Fibroblast of skin of left quadriceps (primary cell): ENCODE data around the gene ADGRL3.
"Not testable (repeated sequence)": the region's sequence is repeated elsewhere in the genome, so short reads cannot be mapped to it uniquely, and the experiment has no call there.

Source experiments
- DNase-seq, 2 experiments: peaks; one replicate each; pipeline ENCODE4 v3.0.0-alpha.2; 2013; ENCODE audit warnings: low read depth in 2 of 2

Gene ADGRL3

DNA sequence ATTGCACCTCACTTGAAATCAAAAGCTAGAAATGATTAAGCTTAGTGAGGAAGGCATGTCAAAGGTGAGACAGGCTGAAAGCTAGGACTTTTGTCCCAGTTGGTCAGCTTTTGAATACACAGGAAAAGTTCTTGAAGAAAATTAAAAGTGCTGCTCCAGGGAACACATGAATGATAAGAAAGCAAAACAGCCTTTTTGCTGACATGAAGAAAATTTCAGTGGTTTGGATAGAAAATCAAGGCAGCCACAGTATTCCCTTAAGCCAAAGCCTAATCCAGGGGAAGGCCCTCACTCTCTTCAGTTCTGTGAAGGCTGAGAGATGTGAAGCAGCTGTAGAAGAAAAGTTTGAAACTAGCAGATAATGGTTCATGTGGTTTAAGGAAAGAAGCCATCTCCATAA lies 150.8 kb downstream of the ADGRL3 start:
- no peak for DNase-seq

DNA sequence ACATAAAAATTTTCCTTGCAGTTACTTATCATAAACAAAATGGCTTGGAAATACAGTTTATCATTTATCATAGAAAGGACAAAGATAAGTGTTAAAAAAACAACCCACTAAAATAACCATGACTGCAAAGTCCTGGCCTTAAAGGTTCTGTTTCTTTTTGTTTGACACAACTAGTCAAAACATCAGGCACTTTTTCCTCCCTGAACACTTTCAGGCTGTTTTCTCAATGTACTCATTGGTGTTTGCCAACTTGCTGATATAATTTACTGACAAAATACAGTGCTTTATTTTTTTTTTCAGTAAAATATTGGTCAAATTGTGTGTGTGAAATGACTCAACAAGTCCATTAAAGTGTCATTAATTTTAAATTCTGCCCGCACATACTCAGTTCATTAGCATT lies 156.6 kb downstream of the ADGRL3 start:
- no peak for DNase-seq

DNA sequence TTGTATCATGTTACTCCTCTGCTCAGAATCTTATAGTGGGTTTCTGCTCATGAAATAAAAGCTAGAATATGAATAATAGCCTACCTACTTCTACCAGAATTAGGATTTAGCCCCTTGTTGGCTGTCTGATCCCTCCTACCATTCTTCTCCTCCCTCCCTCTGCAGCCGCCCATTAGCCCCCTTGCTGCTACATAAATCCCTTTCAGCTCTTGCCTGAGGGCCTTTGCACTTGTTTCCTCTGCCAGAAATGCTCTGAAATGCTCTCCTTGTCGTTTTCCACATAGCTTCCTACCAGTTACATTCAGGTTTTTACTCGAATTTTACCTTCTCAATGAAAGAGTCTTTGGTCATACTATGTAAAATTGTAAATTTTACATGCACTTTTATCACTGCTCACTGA lies 159.2 kb downstream of the ADGRL3 start:
- no peak for DNase-seq

GRCh38 chr4:61372817-61373216 lies 172.7 kb downstream of the ADGRL3 start:
- DNase-seq, result not testable (repeated sequence)

DNA sequence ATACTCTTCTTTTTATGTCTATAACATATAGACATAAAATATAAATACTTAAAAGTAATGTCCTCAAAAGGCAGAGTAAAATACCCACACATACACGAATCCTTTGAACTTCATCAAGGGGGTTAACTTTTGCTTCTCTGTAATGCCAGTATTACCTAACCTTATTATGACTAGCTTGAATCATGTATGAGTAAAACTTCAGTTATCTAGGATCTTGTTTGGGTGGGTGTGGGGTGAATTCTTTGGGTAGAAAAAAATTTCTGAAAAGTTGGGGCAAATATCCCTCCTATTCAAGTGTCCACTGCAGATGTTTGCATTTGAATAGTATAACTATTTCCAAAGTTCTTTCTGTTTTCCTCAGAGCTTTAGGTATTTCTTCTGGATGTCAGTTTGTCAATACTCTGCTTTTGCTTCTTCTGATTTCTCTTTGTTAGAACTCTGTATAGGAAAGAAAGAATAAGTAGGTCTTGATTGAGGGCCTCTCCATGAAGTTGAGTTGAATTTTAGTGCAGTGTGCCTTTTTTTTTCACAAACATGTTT lies 173.8 kb downstream of the ADGRL3 start:
- DNase-seq, result peak; percentile 17 to 20

DNA sequence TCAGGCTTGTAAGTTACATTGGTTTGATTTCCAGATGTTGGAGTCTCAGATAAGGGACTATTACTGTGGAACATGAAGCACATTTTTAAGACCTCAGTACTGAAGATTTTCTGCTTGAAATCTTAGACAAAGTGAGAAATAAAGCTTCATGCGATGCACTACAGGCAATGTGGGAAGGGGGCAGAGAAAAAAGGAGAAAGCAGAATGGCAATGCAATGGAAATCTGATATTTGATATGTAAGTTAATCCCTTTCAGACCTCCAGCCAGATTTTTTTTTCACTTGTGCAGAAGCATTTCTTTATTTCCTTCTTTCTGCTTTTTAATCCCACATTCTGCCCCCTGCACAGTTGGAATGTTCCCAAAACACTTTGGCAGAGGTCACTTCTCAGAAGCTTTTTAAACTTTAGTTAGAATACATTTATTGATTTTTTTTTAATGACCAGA lies 174.3 kb downstream of the ADGRL3 start:
- DNase-seq, result peak; percentile 26 to 32

DNA sequence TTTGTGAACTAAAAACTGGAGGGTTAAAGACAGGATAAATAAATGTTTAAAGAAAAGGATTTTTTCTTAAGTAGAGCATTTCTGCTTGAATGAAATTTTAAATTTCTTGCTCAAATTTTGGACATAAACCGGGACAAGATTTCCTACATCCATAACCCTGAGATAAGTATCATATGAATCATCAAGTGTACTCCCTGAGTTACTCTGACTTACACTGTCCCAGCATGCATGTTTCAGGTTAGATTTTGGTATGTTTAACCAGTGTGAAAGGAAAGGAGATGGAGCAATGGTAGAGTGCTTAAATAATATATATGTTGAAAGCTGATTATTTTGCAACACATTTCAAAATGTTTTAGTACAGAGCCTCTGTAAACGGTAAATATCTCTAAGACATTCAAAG lies 175.2 kb downstream of the ADGRL3 start:
- DNase-seq, result peak; percentile 6 to 8

GRCh38 chr4:61376301-61376700 lies 176.2 kb downstream of the ADGRL3 start:
- DNase-seq, result no peak

GRCh38 chr4:61379406-61379805 lies 179.3 kb downstream of the ADGRL3 start:
- no peak for DNase-seq

DNA sequence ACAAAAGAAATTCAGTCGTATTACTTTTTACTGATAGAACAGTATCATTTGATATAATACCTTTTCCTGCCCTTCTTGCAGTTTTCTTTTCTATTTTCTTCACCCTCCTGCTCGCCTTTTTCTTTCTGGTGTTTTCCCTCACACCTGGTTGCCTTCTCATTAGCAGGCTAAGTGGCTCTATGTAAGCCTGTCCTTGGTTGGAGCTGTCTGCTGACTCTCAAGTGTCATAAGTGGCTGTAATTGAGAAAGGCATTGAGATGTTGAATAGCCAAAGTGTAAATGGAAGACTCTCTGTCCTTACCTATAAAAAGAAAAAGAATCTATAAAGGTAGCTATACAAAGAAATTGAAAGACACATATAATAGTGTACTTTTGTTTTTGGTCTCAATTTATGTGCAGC lies 180.7 kb downstream of the ADGRL3 start:
- DNase-seq, result no peak

DNA sequence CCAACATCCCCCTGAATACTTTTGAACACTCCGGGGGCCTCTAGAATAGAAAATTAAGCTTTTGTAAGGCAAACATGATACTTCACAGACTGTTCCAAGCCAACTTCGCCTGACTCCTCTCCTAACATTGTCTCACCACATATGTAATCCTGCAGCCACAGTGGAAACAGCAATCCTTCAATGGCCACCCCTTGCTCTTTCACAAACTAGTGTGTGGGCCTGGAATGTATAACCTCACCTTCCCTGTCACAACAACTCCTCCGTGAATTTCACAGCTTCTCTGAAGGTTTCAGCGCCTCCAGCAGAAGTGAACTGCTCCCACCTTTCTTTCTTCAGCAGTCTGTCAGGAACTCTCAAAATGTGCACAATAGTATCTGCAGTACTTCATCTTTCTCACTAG lies 185.1 kb downstream of the ADGRL3 start:
- no peak for DNase-seq

DNA sequence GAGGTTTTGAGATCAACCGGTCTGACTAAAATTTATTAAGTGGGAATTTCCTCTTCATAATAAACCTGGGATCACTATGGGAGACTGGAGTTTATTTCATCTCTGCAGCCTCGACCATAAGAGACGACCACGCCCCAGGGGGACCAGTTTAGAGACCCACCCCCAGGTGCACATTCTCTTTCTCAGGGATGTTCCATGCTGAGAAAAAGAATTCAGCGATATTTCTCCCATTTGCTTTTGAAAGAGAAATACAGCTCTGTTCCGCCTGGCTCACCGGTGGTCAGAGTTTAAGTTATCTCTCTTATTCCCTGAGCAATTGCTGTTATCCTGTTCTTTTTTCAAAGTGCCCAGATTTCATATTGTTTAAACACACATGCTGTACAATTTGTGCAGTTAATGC lies 187.2 kb downstream of the ADGRL3 start:
- not testable (repeated sequence) for DNase-seq

DNA sequence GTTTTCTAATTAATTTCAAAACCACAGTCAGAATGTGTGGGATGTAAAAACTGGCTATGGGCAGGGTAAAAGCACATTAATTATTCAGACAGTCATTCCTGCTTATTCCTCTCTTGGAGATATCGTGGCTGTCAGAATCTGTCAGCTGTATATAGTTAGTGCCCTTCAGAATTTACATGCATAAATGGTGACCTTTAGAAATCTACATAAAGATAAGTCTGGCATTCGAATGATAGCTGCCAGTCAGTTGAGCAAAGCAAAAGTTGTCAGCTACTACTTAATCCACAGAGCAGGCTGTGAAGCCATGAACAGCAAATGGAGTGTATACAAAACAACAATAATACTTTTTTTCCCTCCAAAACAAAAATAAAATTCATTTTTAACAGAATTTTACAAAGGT lies 189.5 kb downstream of the ADGRL3 start:
- no peak for DNase-seq

DNA sequence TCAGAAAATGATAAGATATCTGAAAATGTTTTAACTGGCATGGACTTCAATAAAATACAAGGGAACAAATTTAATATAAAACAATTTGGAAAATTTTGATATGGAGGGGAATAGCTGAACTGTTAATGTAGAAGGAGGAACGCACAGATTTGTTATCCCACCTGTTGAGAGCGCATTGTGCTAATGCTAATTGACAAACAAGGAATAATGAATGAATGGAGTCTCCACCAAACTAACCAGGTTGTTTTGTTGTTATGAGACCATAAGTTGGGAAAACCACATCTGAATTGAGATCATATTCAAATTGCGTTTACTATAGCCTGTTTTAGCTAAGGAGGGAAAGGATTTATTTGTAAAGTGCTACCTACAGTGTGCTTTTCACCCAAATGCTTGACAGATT lies 195.6 kb downstream of the ADGRL3 start:
- no peak for DNase-seq

GRCh38 chr4:61397174-61397573 lies 197.0 kb downstream of the ADGRL3 start:
- peak in 1 of 2 experiments; percentile 27 for DNase-seq

- no peak for DNase-seq
These were observed 200.4 kb downstream of the ADGRL3 start for GRCh38 chr4:61400439-61401038.

- DNase-seq, result no peak
These were observed 201.6 kb downstream of the ADGRL3 start for GRCh38 chr4:61401771-61402170.

DNA sequence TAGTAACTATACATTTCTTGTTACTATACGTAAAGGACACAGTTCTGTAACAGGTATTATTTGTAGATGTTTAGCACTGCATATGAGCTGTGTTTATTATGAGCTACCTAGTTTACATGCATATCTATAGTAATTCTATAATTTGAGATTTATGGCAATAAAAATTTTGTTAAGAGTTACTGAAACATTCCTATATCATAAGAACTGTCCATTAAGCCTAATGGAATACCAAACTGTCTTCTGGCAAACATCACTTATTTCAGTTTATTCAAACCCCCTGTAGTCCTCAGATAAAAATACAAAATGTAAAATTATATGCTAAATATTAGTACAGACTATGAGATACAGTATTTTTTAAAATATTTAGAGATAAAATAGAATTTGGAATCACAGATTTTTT lies 205.2 kb downstream of the ADGRL3 start:
- no peak for DNase-seq

DNA sequence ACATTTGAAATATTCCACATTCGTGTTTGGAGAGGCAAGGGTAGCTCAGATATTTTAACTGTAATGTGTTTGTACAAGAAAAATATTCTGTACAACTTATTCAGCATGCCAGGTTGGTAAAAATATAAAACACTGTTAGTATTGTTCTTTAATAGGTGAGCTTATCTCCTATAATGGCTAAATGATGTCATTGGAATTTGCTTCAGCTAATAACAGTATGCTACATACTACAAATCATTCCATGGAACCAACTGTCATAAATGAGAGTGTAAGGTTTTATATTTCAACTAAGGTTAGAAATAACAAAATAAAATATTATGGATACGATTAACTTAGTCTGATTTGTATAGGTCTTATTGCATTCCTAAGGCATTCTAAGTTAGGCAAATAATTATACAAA lies 206.6 kb downstream of the ADGRL3 start:
- no peak for DNase-seq

DNA sequence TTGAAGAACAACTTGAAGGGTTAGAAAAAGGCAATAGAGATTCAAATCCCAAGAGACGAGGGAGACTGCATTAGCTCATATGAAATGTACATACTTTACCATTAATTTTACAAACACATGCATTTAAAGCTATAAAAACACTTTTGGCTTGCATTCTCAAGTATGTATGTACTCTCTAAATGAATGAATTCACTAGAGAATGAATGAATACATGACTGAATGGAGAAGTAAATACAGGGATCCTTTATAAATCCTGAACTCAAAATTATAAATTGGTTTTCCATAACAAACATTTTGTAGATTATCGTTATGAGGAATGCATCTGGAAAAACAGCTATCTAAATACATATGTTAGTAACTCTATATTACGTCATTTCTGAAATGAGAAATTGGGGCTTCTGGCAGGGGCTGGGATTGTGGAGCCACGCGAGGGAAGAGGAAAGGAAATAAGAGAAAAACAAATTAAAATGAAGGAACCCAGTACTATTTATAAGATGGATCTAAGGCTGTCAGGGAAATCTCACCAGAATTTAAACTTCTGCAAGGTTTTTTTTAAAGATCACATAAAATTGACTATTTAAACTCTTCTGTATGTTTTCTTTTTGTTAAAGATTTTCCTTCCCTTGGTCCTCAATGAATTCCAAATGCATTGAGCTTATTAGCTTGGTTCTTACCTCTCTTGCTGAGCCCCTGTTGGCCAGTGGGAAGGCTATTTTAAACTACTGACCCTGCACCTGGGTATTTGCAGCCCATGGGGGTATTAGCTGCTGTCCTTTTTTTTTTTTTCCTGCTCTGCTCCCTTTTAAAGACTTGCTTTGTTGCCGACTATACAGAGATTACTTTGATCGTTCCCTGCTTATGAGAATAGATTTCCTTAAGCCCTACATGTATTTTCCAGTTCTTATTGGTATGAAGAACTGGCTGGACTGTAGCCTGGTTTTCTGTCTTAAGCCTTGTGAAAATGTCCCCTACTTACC lies 207.8 kb downstream of the ADGRL3 start:
- no peak for DNase-seq

DNA sequence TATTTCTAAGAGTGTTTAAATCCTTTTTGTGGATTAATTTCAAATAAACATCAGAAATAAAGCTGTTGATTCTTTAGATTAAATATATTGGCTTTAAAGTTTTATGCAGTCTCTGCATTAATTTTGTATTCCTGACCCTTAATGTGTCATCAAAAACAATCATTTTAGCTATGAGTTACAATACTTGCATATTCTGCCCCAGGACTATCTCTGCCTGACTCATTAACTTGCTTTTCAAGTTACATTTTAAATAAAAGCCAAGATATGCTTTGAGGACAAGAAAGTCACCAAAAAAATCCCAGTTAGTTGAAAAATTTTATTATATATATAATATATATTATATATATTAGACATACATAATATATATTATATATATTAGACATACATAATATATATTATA lies 208.7 kb downstream of the ADGRL3 start:
- no peak for DNase-seq

DNA sequence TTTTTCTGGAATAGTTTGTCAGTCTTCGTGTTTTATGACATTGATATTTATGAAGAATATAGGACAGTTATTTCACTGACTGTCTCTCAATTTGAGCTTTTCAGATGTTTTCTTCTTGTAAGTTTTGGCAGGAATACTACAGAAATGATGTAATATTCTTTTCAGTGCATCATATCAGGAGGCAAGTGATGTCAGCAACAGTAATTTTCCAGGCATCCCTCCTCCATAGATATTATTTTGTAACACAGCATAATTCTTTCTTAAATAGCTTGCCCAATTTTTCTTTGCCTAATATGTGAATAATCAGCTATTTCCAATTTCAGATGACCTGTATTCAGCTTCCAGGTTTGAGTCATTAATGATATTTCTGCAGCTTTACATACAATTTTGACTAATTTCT lies 211.1 kb downstream of the ADGRL3 start:
- no peak for DNase-seq

GRCh38 chr4:61425315-61425714 lies 225.2 kb downstream of the ADGRL3 start:
- DNase-seq, result no peak
